Non-pigmented ciliary epithelial cell (primary cell): ENCODE data around the gene MYEF2.

Experiments used
- DNase-seq: peaks from one replicate; pipeline ENCODE4 v3.0.0-alpha.2; 2010; ENCODE audit warnings: low read depth

Gene MYEF2, protein sequence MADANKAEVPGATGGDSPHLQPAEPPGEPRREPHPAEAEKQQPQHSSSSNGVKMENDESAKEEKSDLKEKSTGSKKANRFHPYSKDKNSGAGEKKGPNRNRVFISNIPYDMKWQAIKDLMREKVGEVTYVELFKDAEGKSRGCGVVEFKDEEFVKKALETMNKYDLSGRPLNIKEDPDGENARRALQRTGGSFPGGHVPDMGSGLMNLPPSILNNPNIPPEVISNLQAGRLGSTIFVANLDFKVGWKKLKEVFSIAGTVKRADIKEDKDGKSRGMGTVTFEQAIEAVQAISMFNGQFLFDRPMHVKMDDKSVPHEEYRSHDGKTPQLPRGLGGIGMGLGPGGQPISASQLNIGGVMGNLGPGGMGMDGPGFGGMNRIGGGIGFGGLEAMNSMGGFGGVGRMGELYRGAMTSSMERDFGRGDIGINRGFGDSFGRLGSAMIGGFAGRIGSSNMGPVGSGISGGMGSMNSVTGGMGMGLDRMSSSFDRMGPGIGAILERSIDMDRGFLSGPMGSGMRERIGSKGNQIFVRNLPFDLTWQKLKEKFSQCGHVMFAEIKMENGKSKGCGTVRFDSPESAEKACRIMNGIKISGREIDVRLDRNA

GRCh38 chr15:48177766-48178647, at the start of gene MYEF2:
MYEF2 (minus strand) TSS chr15:48178295; CDS start chr15:48178237, 58 bp downstream.
- DNase-seq = peak; percentile 34

- DNase-seq = no peak
Observed at GRCh38 chr15:48225771-48226170, 47.7 kb upstream of the MYEF2 start.

DNA sequence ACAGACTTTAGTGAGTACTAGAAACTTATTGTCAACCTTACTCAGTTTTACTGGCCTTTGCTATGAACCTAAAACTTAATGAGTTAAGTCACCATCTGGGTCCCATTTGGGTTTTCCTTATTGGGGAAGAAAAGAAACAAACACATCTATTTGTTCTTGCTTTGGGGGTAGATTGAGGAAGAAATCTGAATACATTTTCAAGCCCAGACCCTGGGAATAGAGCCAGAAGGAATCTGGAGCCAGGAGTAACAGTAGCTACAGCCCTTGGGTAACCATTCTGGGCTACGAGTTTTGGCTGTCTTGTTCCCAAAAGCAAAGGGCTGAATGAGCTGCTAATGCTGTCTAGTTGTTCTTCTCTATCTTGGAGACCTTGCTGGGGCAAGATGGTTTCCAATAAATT, 44.5 kb upstream of the MYEF2 start:
- DNase-seq = no peak

DNA sequence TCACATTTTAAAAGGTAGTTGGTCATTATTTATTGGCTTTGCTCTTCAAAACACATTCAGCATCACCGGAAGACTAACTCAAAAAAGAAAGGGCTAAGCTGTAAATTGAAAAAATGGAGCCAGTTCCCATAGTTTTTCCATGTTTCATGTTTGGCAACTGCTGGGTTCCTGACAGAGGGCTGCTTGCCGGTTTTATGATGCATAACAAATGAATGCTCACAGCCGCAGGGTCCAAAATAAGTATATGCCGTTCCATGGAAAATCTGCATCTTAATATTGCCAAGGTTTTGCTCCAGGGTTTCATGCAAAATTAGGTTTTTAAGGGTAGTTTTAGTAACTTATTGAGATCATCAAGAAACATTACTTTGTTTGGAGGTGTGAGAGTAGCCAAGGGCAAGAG, 43.8 kb upstream of the MYEF2 start:
- no peak for DNase-seq

- DNase-seq = no peak
Observed at GRCh38 chr15:48221261-48221660, 43.2 kb upstream of the MYEF2 start.

GRCh38 chr15:48205981-48206380, 27.9 kb upstream of the MYEF2 start, which contains the start of gene SLC12A1:
SLC12A1 (plus strand) TSS chr15:48206302; CDS start chr15:48207720, 1,418 bp downstream.
- no peak for DNase-seq

DNA sequence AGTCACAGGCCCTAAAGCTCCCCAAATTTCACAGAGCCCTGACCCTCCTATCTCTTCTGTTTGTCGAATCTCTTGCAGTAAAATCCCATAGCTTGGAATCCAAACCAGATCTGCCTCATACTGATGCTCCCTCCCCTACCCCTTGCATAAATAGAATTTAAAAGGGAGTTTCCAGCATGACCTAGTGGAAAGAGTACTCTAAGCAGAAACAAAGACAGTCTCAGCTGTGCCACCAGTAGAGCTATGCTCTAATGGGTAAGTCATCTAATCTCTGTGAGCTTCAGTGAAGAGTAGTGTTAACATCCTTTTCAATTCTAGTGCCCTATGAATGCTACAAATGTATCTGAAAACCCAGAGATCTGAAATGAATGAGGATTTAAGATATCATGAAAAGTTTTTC, 24.0 kb upstream of the MYEF2 start:
- DNase-seq = no peak

GRCh38 chr15:48191574-48192225, 13.6 kb upstream of the MYEF2 start, which contains the start of gene CTXN2:
CTXN2 (plus strand) TSS chr15:48191665; CDS start chr15:48201301, 9,636 bp downstream.
- DNase-seq = no peak

DNA sequence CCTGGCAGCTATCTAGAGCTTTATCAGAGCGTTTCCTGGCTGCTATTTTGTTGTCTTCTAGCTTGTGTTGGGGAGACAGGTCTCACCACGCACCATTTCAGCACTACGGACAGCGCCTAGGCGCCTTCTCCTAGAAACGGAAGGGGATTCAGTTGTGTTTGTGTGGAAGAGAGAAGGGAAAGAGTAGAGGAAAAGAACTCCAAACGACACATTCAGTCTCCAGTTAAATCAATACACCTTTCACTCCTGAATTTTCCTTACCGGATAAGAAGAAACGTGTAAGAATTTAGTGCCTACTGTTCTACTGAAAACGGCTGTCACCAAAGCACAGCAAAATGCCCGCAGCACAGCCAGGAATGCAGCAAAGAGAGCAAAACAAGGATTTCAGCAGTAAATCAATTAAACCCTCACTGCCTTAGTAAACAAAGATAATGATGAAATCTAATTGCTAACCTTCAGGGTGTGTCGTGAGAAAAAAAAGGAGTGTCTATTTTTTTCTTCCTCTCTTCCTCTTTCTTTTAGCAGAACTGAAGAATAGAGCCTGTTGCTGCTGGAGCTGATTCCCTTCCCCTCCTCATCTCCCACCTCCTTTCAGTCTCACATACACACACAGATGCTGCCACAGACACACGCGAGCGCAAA, 13.0 kb upstream of the MYEF2 start:
- DNase-seq = peak; percentile 27

- DNase-seq = no peak
Observed at GRCh38 chr15:48186271-48186670, 8.2 kb upstream of the MYEF2 start.

DNA sequence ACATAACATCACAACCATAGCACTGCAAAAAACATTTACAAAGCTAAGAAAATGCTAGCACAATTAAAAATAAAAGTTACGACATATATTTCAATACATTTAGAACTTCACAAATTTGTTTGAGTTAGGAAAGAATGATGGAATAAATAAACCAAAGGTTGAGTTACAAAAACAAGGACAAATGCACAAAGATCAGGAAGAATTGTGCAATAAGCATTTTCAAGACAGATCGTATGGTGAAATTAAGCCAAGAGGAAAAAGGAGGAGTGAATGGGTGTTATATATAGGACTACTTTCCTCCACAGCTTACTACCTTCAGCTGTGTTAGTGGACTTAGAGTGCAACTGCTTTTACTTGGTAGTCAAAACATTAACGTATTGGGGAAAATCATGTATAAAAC, 7.4 kb upstream of the MYEF2 start:
- no peak for DNase-seq

GRCh38 chr15:48182749-48183148, 4.7 kb upstream of the MYEF2 start:
- no peak for DNase-seq

GRCh38 chr15:48178648-48178931, 495 bp upstream of the MYEF2 start:
- no peak for DNase-seq

GRCh38 chr15:48177383-48177765, 721 bp downstream of the MYEF2 start:
- DNase-seq = peak; percentile 27

DNA sequence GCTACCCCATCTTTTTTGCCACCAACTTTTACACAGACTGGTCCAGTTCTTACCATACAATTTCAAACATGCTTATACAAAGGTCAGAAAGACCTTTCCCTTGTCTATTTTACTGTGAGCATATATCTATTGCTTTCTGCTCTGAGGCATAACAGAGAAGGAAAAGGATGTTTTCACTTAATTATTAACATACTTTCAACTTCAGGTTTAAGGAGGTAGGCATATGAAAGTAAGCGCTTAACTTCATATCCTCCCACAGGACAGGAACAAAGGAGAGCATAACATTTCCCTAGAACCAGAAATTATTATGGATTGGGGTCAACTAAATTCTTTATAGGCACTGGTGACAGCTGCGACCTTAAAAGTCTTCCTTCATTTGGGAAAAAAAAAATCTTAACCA, 1.1 kb downstream of the MYEF2 start:
- no peak for DNase-seq

- DNase-seq = no peak
Observed at GRCh38 chr15:48176112-48176511, 2.0 kb downstream of the MYEF2 start.

DNA sequence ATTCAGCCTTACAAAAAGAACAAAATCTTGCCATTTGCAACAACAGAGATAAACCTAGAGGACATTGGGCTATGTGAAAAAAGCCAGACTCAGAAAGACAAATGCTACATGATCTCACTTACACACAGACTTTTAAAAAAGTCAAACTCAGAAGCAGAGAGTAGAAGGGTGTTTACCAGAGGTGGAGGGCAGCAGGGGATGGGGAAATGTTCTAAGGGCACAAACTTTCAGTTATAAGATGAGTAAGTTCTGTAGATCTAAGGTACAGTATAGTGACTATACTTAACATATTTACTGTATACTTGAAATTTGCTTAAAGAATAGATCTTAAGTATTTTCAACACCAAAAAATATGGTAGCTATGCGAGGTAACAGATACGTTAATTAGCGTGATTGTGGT, 3.0 kb downstream of the MYEF2 start:
- DNase-seq = no peak

DNA sequence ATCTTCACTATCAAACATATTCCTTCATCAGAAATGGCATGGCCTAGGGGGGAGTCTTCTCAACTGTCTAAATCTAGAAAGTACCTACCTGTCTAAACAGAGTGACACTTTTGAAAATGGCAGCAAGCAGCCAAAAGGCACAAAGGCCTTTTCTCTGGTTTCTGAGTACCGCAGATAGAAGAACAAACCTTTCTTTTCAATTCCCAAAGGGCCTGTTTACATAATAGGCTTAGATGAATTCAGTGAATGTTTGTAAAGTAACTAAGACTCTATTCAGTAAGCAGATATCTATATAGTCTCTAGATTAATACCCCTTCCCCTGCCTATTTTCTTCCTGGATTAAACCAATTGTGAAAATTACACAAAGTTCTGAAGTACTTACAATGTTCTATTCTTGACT, 7.1 kb downstream of the MYEF2 start:
- DNase-seq = no peak

DNA sequence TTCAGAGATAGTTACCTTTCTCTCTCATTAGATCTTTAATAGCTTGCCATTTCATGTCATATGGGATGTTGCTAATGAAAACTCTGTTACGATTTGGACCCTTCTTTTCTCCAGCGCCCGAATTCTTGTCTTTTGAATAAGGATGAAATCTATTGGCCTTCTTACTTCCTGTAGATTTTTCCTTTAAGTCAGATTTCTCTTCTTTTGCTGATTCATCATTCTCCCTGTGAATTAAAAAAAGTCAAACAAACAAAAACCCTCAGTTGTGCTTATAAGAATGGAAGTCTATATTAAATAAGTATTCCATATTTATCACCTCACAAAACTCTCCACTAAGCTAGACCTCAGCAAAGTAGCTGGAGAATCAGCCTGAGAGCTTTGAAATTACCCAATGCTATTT, 9.5 kb downstream of the MYEF2 start:
- DNase-seq = no peak

GRCh38 chr15:48153526-48153925, 24.6 kb downstream of the MYEF2 start:
- DNase-seq = no peak

DNA sequence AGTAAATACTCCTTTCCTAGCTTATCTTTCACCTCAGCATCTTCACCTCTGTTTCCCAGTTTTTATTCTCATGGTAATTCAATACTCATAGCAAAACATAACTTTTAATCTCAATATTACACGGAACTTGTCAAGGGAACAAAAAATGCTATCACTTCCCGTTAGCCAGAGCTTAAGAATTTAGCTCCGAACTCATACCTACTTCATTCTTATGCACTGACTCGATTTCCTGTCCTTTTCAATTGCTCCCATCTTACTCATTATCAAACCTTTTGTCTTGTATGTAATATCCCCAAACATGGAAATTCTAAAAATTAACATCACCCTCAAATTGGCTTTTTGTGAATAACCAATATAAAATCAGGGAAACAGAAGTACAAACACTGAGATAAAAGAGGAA, 28.2 kb downstream of the MYEF2 start:
- DNase-seq = peak; percentile 87

GRCh38 chr15:48147358-48147757, 30.7 kb downstream of the MYEF2 start:
- no peak for DNase-seq
